ENCODE data around the gene SGTB. TPM values are rescaled to one million over a fixed set of nuclear protein-coding genes. Genes with fewer than 3 reads are reported as not detected.

SGTB gene
- total and polyA plus RNA-seq, 2 of the 8 experiments (the other 6 are each of a cell fraction or from before 2014, with no cell fraction given), result 2.2 to 18.7 TPM

- no peak for FAIRE-seq
Measured at GRCh38 chr5:65623482-65623881, 98.4 kb downstream of the SGTB start.

More at GRCh38 chr5:65623482-65623881, 98.4 kb downstream of the SGTB start:
- Histone ChIP-seq H4K20me1 (replicated peaks in 1 of 2; ENCODE audit: control insufficient read depth in 1 of 2, insufficient read depth in 2 of 2, low read length in 2 of 2) (peaks cover 0 to 2% of the 10 kb centered on the region in 2 experiments), H3K4ac (replicated peaks; ENCODE audit: insufficient read length, low read depth, low read length) (no peak overlapping the region), H3K9me3 (ENCODE audit: insufficient read depth in 2 of 2, low read depth in 1 of 2, low read length in 1 of 2) (no peaks in the 10 kb centered on the region), H3K14ac (ENCODE audit: insufficient read length) (no peak overlapping the region), H2BK120ac (replicated peaks; ENCODE audit: low read depth, low read length) (no peak overlapping the region), H3K4me3 (ENCODE audit: extremely low read depth in 1 of 4, insufficient read depth in 2 of 4, low read depth in 3 of 4, low read length in 4 of 4) (peak overlapping the region; percentile 92 to 97 (median 96)), H3K27ac (ENCODE audit: low read depth, low read length) (no peak overlapping the region), H3K27me3 (replicated peaks in 1 of 4; ENCODE audit: control insufficient read depth in 3 of 4, extremely low read depth in 1 of 4, insufficient read depth in 3 of 4, low read length in 3 of 4) (no peaks in the 10 kb centered on the region), H3K9ac (replicated peaks in 1 of 4; ENCODE audit: extremely low read depth in 1 of 4, low read depth in 3 of 4, low read length in 3 of 4) (peak overlapping the region in 3 of 4 experiments; percentile 80 to 89 (median 81); a peak in 5 of 7 replicates), H2BK20ac (ENCODE audit: low read length) (no peak overlapping the region), H3K23me2 (ENCODE audit: low read depth, low read length) (peaks cover 3% of the 10 kb centered on the region), H2BK5ac (ENCODE audit: low read depth, low read length) (no peak overlapping the region), H3K79me1 (ENCODE audit: low read depth, low read length) (peaks cover 2% of the 10 kb centered on the region; the same call in 1 of the 2 replicates), H3K18ac (ENCODE audit: extremely low read depth, low read length) (no peak overlapping the region), H2BK12ac (ENCODE audit: low read depth, low read length) (no peak overlapping the region), H3K23ac (ENCODE audit: insufficient read length) (no peak overlapping the region), H2AK5ac (ENCODE audit: low read depth, low read length) (no peak overlapping the region), H2BK15ac (ENCODE audit: low read length) (no peak overlapping the region), H3K36me3 (ENCODE audit: control insufficient read depth in 2 of 4, insufficient read depth in 4 of 4, low read length in 3 of 4) (no peaks in the 10 kb centered on the region), H3K4me2 (ENCODE audit: insufficient read depth in 1 of 2, low read depth in 2 of 2, low read length in 2 of 2) (peak overlapping the region; percentile 70 to 87), H4K91ac (replicated peaks; ENCODE audit: insufficient read length, low read length) (no peak overlapping the region), H4K5ac (ENCODE audit: insufficient read length, low read depth, low read length) (no peak overlapping the region), H3K56ac (replicated peaks; ENCODE audit: insufficient read length, low read depth, low read length) (no peak overlapping the region), H4K8ac (ENCODE audit: extremely low read depth, insufficient read depth, low read length) (no peak overlapping the region), H2AFZ (ENCODE audit: low read length) (no peak overlapping the region), H3K4me1 (replicated peaks in 1 of 4; ENCODE audit: control insufficient read depth in 3 of 4, insufficient read depth in 4 of 4, low read length in 3 of 4) (peaks cover 0 to 4% (median 2%) of the 10 kb centered on the region in 4 experiments; a peak in 3 of 7 replicates), H3K79me2 (ENCODE audit: control insufficient read depth in 1 of 2, insufficient read depth in 2 of 2, low read length in 2 of 2) (peaks cover 5 to 67% of the 10 kb centered on the region in 2 experiments; a peak in 3 of 4 replicates)
- TF ChIP-seq CBX5 (IDR thresholded peaks at IDR 0.05; ENCODE audit: low read depth, low read length) (no peak), POU5F1 (IDR thresholded peaks at IDR 0.05; ENCODE audit: low read depth, low read length) (no peak), ZNF274 (IDR thresholded peaks at IDR 0.05; ENCODE audit: borderline replicate concordance, extremely low read depth, low read length) (no peak), TBP (IDR thresholded peaks at IDR 0.05; ENCODE audit: low read depth, low read length) (no peak), BCL11A (IDR thresholded peaks at IDR 0.05; ENCODE audit: low read depth in 2 of 2, low read length in 2 of 2) (no peak), NANOG (IDR thresholded peaks at IDR 0.05; ENCODE audit: insufficient read depth, low read depth, low read length, poor library complexity, severe bottlenecking) (no peak), GTF2F1 (IDR thresholded peaks at IDR 0.05; ENCODE audit: borderline replicate concordance, low read depth, low read length) (no peak), SP4 (IDR thresholded peaks at IDR 0.05; ENCODE audit: low read length) (no peak), RXRA (IDR thresholded peaks at IDR 0.05; ENCODE audit: insufficient read depth, low read depth, low read length) (no peak)
- POLR2A ChIA-PET (ENCODE audit: partially characterized antibody), result interaction anchor here (0.7 to 1.2 kb wide), 10 partner anchors 10 to 855 kb away, joined by 3 to 6 read pairs (median 4); partner anchors contain the start of genes CENPK, CWC27, NLN and PPWD1
- no peak for DNase-seq (ENCODE audit: low read depth in 1 of 2, low spot score in 2 of 2)
- WGBS, 2 experiments (ENCODE audit: extremely low coverage in 1 of 2, insufficient coverage in 1 of 2, insufficient read length in 1 of 2, insufficient replicate concordance in 2 of 2, low coverage in 1 of 2, low lambda C conversion rate in 2 of 2, missing lambda C conversion rate in 1 of 2), result 36% methylated on average over 9 of the region's 9 CpGs; no CpG with 5 or more reads in 1 of the 2 experiments
- CTCF ChIA-PET (ENCODE audit: partially characterized antibody), result interaction anchor here (0.8 kb wide), 1 partner anchor 40 kb away, joined by 3 read pairs; no protein-coding TSS in a partner anchor
